GM12801 (cell line): ENCODE data around the gene TESPA1.

ENCODE experiments used
- TF ChIP-seq, protein P1 (sequence below): IDR thresholded peaks from one replicate; pipeline ENCODE4 v1.5.1; 2011; ENCODE audit warnings: control low read depth; ENCODE audit not compliant: insufficient read length; ENCODE audit errors: extremely low read depth

Gene TESPA1, protein sequence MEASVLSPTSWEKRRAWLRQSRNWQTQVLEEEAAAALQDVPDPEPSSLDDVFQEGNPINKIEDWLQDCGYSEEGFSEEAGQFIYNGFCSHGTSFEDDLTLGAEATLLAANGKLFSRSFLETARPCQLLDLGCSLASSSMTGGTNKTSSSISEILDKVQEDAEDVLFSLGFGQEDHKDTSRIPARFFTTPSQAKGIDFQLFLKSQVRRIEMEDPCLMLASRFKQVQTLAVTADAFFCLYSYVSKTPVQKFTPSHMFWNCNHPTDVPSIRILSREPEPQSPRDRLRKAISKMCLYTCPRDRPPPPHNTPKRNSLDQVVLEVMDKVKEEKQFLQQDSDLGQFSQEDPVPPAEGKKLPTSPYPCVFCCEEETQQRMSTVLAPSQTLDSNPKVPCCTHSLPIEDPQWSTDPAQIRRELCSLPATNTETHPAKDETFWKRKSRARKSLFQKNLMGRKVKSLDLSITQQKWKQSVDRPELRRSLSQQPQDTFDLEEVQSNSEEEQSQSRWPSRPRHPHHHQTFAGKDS

GRCh38 chr12:54984658-54985376 is at the start of gene TESPA1:
Gene TESPA1, minus strand, starts transcription at chr12:54984762. Its CDS starts 10,200 bp downstream, at chr12:54974562.
- TF ChIP-seq, protein P1, sequence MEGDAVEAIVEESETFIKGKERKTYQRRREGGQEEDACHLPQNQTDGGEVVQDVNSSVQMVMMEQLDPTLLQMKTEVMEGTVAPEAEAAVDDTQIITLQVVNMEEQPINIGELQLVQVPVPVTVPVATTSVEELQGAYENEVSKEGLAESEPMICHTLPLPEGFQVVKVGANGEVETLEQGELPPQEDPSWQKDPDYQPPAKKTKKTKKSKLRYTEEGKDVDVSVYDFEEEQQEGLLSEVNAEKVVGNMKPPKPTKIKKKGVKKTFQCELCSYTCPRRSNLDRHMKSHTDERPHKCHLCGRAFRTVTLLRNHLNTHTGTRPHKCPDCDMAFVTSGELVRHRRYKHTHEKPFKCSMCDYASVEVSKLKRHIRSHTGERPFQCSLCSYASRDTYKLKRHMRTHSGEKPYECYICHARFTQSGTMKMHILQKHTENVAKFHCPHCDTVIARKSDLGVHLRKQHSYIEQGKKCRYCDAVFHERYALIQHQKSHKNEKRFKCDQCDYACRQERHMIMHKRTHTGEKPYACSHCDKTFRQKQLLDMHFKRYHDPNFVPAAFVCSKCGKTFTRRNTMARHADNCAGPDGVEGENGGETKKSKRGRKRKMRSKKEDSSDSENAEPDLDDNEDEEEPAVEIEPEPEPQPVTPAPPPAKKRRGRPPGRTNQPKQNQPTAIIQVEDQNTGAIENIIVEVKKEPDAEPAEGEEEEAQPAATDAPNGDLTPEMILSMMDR, result no peak

GRCh38 chr12:55034218-55034617 is 49.7 kb upstream of the TESPA1 start:
- TF ChIP-seq, protein P1, result no peak

GRCh38 chr12:55025508-55025907 is 40.9 kb upstream of the TESPA1 start:
- TF ChIP-seq, protein P1, result no peak

DNA sequence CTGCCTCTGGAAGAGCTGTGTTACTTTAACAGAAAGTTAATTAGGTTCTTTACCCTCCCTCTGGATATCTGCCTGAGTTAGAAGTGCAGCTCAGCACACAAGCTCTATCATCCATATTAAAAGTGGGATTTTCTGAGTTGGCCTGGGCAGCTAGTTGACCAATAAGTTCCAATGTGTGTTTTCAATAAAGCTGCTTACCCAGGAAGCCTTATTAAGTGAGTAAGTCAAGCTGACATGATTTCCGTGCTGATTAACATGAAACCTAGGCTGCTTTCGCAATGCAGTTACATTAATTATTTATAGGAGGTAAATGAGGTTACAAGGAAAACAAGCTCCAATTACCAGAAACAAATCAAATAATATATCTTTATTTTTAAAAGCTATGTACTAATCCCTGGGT is 40.0 kb upstream of the TESPA1 start:
- TF ChIP-seq, protein P1, result no peak

GRCh38 chr12:55019784-55020183 is 35.2 kb upstream of the TESPA1 start, which contains the start of gene NEUROD4:
Gene NEUROD4, plus strand, starts transcription at chr12:55019974. Its CDS starts 6,466 bp downstream, at chr12:55026440.
- TF ChIP-seq, protein P1, result no peak

- TF ChIP-seq, protein P1, result no peak
These were observed 32.9 kb upstream of the TESPA1 start for GRCh38 chr12:55017416-55017925.
